GM18868 (cell line): ENCODE results near the gene FOSL1.
"Not testable (repeated sequence)": the region's sequence is repeated elsewhere in the genome, so short reads cannot be mapped to it uniquely, and the experiment has no call there.

Source experiments
- ATAC-seq: cut with Tn5 transposase; IDR thresholded peaks from one replicate; pipeline ENCODE4 v1.9.1; 2021; ENCODE audit warnings: mild to moderate bottlenecking, moderate library complexity; ENCODE audit not compliant: unreplicated experiment

The FOSL1 gene

DNA sequence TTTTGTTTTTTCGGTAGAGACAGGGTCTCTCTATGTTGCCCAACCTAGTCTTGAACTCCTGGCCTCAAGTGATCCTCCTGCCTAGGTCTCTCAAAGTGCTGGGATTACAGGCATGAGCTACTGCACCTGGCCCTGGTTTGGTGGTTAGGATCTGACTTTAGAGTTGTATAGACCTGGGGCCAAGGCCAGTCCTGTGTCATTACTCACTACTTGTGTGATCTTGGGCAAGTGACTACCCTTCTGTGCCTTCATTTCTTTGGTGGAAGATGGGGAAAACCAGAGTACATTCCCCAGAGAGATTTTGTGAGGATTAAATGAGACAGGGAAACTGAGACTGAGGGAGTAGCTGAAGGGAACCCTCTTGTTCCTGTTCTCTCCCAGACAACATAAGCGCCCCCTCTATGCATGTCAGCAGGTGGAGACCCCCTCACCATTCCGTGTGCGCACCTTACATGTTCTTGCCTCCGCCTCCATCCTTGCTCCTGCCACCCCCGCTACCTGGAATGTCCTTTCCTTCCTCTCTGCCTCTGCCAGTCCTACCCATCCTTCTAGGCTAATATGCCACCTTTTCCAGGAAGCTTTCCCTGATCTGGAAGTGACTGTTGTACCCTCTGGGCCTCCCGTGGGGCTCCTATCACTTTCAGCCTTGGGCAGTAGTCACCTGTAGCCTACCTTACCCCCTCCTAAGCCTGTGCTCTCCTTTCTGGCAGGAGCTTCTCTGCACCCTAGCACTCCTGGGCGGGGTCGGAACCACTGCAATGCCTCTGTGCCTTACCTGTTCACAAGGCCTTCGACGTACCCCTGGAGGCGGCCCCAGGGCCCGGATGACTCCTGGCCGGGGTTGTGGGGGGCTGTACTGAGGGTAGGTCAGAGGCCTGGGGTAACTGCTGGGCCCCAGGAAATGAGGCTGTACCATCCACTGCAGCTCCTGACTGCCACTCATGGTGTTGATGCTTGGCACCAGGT is 3.9 kb downstream of the FOSL1 start:
- no peak for ATAC-seq

DNA sequence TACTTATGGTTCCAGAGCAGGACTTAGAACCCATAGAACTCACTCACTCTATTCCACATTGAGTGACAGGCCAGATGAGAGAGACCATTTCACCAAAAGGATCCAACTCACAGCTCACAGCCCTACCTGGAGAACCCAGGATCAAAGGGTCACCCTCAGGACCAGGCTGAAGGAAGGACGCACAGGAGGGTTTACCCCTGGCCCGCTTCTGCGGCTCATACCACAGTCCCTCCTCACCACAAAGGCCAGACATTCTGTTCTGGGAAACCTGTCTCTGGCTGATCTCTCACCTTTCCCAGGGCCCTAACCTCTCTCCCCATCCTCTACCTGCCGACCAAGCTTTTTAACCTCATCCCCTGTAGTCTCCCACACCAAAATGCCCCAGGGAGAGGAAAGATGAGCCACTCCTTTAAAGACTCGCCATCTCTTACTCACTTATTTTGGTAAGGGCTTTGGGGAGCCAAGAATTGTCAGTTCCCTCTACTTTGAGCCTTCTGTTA is 4.7 kb downstream of the FOSL1 start:
- no peak for ATAC-seq

- no peak for ATAC-seq
Measured at GRCh38 chr11:65894034-65894591, 6.1 kb downstream of the FOSL1 start.

DNA sequence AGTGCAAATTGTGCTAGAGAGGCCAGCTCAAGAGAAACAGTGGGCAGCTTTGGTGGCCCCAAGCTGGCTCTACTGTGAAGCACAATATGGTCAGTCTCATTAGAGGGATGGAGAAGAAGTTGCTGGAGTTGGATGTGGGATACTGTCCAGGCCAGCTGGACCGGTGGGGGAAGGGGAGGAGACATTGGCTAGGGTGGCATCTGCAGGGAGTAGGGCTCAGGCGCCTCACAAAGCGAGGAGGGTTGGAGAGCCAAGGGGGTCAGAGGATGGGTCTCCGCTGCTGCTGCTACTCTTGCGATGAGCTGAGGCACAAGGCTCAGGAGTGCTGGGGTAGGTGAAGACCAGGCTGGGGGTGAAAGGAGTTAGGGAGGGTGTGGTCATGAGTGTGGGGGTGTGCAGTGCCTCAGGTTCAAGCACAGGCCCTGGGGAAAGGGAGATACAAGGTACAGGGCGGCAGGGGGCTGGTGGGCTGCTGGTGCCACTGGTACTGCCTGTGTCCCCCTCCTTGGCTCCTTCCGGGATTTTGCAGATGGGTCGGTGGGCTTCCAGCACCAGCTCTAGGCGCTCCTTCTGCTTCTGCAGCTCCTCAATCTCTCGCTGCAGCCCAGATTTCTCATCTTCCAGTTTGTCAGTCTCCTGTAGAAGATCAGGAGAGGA is 7.4 kb downstream of the FOSL1 start:
- ATAC-seq: no peak

GRCh38 chr11:65892137-65892540 is 8.0 kb downstream of the FOSL1 start:
- not testable (repeated sequence) for ATAC-seq

- no peak for ATAC-seq
Measured at GRCh38 chr11:65891219-65892136, 8.7 kb downstream of the FOSL1 start.

GRCh38 chr11:65890324-65891218 is 9.6 kb downstream of the FOSL1 start, which contains the start of gene CCDC85B:
TSS of gene CCDC85B (plus strand) at chr11:65890673. CDS start at chr11:65890784, 111 bp downstream.
- ATAC-seq: peak; percentile 54

- ATAC-seq: peak; percentile 58
Measured at GRCh38 chr11:65888163-65888814, 11.9 kb downstream of the FOSL1 start, which contains the start of gene FIBP. TSS of gene FIBP (minus strand) at chr11:65888471. CDS start at chr11:65888418, 53 bp downstream.

- no peak for ATAC-seq
Measured at GRCh38 chr11:65887723-65888162, 12.4 kb downstream of the FOSL1 start.

GRCh38 chr11:65886826-65887722 is 13.1 kb downstream of the FOSL1 start:
- no peak for ATAC-seq

DNA sequence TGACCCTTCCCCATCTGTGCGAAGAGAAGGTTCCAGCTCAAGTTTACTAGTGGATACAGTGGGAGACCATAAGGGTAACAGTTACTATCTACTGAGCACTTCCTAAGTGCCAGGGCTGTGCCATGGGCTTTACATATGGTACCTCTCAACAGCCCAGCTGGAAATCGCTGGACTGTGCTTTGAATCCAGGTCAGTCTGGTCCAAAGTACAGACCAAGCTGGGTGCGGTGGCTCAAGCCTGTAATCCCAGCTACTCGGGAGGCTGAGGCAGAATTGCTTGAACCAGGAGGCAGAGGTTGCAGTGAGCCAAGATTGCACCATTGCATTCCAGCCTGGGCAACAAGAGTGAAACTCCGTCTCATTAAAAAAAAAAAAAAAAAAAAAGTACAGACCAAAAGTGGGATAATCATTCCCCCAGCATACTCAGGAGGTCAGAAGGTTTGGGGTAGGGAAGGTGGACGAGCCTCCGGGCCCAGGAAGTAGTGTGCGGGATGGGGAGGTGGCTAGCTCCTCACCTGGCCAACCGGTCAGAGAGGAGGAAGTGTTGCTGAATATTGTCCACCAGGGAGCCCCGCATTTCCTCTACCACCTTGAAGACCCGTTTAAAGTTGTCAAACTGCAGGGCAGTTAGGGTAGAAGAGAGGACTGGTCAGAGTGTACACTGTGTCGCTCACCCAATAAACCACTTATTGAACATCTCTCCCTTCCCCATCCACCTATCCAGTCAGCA is 14.2 kb downstream of the FOSL1 start:
- ATAC-seq: no peak

DNA sequence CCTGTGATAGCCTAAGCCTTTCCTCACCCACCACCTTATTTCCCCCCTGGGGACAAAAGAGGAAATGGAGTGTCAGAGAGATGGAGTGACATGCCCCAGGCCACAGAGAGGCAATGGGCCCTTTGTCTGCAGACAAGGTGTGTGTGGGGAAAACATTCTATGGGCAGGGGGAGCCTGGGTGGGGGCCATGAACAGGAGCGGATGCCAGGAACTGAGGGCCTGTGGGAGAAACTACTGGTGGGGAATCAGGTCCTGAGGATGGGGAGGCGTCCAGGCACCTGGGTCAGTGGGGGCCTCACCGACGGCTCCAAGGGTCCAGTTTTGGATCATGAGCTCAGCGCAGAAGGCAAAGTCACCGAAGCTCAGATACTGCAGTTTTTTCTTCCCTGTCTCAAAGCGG is 15.0 kb downstream of the FOSL1 start:
- no peak for ATAC-seq

DNA sequence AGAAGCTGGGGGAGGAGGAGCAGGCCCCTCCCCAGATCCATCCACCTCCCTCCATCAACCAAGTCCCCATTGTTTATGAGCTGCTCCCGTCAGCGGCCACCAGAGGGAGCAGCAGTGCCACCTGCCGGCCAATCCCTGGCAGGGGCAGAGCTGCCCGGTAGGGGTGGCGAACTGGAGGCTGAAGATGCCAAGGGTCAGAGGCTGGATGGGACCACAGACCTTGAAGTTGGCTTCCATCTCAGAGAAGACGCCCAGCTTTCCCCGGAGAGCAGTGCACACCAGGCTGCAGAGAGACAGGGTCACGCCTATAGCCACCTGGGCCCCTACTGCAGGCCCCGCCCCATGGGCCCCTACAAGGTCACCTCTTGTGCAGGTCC is 15.5 kb downstream of the FOSL1 start:
- no peak for ATAC-seq

DNA sequence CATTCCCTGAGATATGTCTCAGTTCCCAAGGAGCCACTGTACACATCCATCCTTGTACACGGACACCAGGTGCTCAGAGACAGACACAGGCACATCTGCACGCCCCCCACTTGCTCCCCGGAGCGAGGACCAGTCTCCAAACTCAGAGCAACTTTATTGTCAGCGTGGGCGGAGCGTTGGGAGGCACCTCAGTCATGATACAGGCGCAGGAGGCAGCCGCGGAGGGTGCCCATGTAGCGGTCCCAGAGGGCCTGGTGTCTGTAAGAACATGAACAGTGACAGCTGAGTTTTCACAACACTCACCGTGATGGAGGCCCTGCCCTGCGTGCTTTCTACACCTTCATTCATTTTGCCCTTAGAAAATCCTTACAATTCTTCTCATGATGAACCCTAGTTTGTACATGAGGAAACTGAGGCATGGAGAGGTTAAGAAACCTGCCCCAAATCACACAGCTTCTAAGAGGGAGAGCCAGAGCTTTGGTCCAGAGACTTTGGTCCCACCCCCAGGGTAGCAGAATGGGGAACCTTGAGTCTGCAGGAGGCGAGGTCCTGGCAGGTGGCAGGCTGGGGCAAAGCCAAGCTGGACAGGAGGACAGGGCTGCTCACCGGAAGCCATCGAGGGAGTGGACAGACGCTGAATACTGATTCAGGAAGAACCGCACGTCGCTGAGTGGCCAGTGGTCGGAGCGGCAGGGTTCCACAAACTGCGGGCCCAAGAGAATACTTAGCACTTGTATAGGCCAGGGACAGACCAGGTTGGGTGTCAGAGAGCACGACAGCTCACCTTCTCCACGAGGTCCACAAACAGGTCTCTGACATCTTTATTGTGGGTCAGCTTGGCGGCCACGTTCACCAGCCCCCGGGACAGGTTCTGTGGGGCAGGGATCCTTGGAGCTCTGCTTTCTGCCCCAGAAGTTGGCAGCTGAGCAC is 16.1 kb downstream of the FOSL1 start:
- no peak for ATAC-seq

GRCh38 chr11:65883058-65883761 is 17.0 kb downstream of the FOSL1 start:
- no peak for ATAC-seq
